ENCODE measurements around the gene SERINC5.
A peak's percentile ranks its signal among the peaks of the same experiment; 100 is the strongest.

SERINC5 gene

GRCh38 chr5:80251636-80252035 is 4.2 kb downstream of the SERINC5 start:
- no peak for DNase-seq

DNA sequence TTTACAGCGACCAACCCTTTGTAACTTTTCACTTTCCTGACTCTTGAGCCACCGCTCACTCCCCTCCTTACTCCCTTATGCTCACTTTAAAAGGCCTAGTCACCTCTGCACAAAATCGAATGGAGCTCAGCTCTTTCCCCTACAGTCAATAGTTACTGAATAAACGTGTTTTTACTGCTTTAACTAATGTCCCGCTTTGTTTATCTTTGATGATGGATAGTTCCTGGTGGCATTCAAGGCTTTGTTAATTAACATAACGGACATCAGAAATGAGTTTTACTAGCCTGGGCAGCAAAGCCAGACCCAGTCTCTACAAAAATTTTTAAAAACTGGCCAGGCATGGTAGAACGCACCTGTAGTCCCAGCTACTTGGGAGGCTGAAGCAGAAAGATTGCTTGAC is 5.0 kb downstream of the SERINC5 start:
- no peak for DNase-seq

GRCh38 chr5:80249901-80250300 is 5.9 kb downstream of the SERINC5 start:
- no peak for DNase-seq

DNA sequence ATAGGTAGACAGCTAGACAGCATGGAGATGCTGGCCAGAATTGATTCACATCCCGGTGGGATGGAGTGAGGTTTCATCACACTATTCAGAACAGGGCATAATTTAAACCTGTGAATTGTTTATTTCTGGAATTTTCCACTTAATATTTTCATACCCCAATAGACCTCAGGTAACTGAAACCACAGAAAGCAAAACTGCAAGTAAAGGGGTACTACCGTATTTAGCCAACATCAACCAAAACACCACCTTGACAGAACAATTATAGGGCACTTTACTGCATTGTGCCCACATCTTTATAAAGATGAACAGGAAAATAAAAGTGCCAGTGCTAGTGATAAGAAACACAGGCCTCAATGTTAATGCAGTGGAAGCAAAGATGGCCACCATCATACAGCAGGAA is 7.5 kb downstream of the SERINC5 start:
- DNase-seq = no peak

GRCh38 chr5:80246995-80247729 is 8.7 kb downstream of the SERINC5 start:
- peak in 1 of 2 donors; percentile 22 for DNase-seq

DNA sequence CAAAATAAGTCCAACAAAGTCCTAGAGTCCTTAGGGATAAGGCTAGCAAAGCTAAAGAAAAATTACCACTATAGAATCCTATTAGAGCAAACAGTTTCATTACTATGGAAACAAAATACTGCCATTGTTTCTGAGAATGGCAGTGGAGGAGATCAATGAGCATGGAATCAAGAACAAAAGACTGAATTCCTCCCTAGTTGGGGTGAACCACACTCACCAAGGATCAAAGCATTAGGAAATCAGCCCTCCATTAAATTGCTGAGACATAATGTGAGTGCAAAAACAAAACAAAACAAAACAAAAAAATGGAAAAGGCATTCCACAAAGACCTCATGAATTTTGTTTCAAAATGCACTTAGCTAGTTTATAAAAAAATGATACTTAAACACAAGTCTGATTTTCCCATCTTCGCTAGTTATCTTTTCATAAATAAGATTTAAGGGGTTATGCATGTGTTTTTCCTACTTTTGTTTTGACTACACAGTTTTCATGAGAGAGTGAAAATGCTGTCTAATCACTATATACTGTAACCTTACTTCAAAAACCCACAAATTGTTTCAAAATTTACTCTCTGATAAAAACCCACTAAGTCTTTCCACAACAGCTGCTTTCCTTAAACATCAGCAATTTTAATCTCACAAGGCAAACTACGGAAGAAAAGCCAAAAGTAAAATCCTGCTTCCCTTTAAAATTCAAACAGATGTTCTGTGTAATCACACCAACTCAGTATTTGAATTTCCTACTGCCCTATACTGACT is 9.7 kb downstream of the SERINC5 start:
- no peak for DNase-seq

- DNase-seq = no peak
Measured at GRCh38 chr5:80243567-80243966, 12.3 kb downstream of the SERINC5 start.

DNA sequence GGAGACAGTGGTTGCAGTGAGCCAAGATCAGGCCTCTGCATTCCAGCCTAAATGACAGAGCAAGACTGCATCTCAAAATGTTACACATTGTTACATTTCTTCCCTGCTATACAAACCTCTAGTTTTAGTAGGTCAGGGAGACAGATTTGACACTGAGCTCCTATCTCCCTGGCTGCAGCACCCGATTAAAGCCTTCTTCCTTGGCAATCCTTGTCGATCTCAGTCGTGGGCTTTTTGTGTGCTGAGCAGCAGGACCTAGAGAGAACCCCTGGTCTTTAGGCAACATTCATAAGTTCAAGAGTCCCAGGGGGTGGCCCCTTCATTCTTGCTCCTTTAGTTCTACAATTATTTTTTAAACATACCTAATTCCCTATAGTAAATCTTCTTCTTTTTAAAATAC is 13.0 kb downstream of the SERINC5 start:
- DNase-seq = no peak

GRCh38 chr5:80240368-80240986 is 15.4 kb downstream of the SERINC5 start:
- DNase-seq = no peak

DNA sequence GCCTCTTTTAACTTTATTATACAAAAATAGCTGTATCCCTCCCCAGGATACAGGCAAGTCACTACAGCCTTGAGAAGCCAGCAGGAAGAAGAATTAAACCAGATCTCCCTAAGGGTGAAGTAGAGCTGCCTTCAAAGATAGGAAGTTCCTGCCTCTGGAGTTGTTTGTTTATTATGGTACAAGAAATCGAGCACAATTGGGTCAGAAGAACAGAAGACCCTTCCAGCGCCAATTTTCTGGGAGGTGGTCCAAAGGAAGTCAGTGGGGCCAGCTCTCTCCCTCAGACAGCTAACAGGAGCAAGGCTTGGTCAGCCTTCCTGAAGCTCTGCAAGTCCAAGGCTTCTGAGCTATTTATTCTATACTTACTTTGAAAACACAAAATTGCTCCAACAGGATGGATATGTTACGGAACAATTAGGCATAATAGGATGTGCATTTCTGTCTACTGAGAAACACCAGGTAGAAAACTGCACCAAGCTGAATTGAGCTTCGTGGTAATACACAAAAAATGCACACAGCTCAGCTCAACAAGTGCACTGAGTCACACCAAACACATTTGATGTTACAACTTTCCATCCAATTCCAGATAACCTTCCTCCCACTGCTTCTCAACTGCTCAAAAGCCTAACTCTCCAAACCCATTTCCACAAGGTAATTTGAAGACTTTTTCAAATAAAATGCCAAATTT is 16.0 kb downstream of the SERINC5 start:
- no peak for DNase-seq

DNA sequence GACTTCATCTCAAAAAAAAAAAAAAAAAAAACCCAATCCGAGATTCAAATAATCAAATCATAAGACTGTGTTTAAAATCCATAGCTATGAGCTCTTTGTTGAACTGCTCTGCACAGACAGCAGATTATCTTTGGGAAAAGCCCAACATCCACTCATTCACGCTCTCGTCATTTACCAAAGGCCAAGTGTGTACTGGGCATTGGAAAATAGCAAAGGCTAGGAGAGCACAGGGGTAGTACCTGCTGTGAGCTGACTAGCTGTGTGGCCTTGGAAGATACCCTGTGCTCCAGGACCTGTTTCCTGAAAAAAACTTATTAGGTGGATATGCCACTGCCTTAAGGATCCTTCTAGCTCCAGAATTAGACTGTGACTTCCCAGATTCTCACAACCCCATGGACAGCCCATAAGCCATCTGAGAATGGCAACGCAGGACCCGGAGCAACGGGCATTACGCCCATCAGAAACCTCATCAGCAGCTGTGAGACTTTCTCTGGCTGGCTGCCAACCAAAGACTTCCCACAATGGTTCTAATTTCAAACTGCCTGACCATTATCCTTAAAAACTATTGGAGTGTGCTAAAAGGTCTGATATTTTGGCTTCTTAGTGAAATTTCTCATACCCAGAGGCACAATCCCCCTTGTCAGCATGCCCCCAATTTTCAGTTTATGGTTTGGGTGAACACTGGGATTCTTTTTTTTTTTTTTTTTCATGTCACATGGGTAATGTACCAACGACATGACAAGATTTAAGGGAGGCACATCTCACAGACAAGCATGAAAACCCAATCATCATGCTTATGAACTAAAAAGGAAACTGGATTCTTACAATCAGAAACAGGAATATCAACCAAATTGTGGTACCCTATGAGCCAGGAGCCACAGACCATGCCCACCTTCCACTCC is 16.8 kb downstream of the SERINC5 start:
- DNase-seq = no peak

- no peak for DNase-seq
Measured at GRCh38 chr5:80238097-80238496, 17.8 kb downstream of the SERINC5 start.

DNA sequence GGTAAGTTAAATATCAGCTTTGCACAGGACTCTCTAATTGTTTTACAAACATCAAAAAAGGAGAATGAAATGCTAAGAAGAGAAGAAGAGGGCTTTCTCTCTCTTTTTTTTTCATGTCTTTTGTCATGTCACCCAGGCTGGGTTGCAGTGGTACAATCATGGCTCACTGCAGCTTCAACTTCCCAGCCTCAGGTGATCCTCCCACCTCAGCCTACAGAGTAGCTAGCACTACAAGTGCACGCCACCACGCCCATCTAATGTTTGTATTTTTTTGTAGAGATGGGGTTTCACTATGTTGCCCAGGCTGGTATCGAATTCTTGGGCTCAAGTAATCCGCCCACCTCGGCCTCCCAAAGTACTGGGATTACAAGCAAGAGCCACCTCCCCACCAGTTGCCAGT is 18.6 kb downstream of the SERINC5 start:
- DNase-seq = no peak

DNA sequence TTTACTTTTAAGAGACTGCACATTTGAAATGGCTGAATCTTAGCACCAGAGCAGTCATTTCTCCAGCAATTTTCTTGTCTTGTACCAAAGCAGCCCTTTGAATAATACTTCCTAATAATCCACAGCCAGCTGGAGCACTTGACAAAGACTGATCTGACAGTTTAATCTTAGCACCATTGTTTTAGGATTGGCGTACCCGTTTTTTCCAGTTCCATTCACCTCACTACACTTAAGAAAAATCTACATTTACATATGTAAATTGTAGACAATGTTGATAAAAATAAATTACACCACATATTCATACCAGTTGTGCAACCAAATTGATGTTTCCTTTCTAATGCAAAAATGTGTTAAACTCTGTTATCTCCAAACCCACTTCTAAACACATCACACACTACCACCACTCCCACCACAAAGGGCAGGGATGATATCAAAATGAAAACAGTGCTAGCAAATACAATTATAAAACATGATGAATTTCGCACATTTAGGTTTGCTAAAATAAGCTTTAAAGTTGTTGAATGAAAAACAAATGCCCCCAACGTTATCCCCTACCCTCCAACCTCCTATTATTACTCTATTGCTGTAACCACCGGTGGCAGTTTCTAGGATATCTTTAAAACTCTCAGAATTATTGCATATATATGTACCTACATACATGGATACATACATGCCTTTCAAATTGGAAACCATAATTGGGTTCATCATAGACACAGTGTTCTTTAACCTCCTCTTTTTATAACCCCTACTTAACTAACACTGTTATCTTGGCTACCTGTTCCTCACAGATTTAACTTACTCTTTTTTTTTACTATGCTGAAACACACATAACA is 21.5 kb downstream of the SERINC5 start:
- no peak for DNase-seq

DNA sequence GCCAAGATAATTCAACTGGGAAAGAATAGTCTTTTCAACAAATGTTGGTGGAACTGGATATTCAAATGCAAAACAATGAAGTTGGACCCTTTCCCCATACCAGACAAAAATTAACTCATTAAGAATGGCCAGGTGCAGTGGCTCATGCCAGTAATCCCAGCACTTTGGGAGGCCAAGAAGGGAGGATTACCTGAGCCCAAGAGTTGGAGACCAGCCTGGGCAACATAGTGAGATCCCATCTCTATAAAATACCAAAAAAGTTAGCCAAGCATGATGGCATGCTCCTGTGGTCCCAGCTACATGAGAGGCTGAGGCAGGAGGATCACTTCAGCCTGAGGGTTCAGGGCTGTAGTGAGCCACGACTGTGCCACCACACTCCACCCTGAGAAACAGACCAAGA is 24.2 kb downstream of the SERINC5 start:
- no peak for DNase-seq

- no peak for DNase-seq
Measured at GRCh38 chr5:80231243-80231642, 24.6 kb downstream of the SERINC5 start.

- no peak for DNase-seq
Measured at GRCh38 chr5:80230269-80230992, 25.4 kb downstream of the SERINC5 start.

- no peak for DNase-seq
Measured at GRCh38 chr5:80229902-80230255, 26.0 kb downstream of the SERINC5 start.

DNA sequence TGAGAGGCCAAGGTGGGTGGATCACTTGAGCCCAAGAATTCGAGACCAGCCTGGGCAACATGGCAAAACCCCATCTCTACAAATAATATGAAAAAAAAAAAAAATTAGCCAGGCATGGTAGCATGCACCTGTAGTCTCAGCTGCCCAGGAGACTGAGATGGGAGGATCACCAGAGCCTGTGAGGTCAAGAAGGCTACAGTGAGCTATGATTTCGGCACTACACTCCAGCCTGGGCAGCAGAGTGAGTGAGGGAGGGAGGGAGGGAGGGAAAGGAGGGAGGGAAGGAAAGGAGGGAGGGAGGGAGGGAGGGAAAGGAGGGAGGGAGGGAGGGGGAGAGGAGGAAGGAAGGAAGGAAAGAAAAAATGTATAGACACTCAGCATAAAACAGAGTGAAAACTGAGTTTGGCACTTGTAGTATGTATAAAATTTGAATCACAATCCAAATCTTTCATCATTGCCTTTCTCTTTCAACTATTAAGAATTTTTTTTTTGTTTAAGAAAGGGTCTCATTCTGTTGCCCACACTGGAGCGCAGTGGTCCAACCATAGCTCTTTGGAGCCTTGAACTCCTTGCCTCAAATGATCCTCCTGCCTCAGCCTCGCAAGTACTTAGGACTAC is 27.8 kb downstream of the SERINC5 start:
- no peak for DNase-seq

- no peak for DNase-seq
Measured at GRCh38 chr5:80225934-80226326, 29.9 kb downstream of the SERINC5 start.

All from stimulated activated CD4-positive, alpha-beta T cell treated with anti-CD3 and anti-CD28 coated beads, Interleukin-2, amount 100 ng/mL, for 48 hours (primary cell).